Sigmoid colon (tissue), 7 donors: Measurements from ENCODE around the gene CCT2. TPM values are rescaled to one million over a fixed set of nuclear protein-coding genes. Genes with fewer than 3 reads are reported as not detected.

Source experiments
- DNase-seq: peaks from one replicate; pipeline ENCODE4 v3.0.0-alpha.2; 2019
- H3K27ac ChIP-seq, 4 donors: fragments of 200-600 bp; sonication (generic); one replicate each; pipeline ENCODE4 v1.5.1; 2016 to 2019; ENCODE audit warnings: mild to moderate bottlenecking in 1 of 4
- H3K27me3 ChIP-seq, 3 donors: fragments of 200-600 bp; sonication (generic); one replicate each; pipeline ENCODE4 v1.5.1; 2019; ENCODE audit warnings: mild to moderate bottlenecking in 1 of 3
- H3K36me3 ChIP-seq, 4 donors: fragments of 200-600 bp; sonication (generic); one replicate each; pipeline ENCODE4 v1.5.1; 2016 to 2019
- H3K4me1 ChIP-seq, 4 donors: fragments of 200-600 bp; sonication (generic); one replicate each; pipeline ENCODE4 v1.5.1; 2017 to 2019
- H3K4me3 ChIP-seq, 4 donors: fragments of 200-600 bp; sonication (generic); one replicate each; pipeline ENCODE4 v1.5.1; 2017 to 2019; ENCODE audit warnings: mild to moderate bottlenecking in 2 of 4, moderate library complexity in 1 of 4
- H3K9me3 ChIP-seq, 4 donors: fragments of 200-600 bp in 3 of 4; sonication (generic) in 3 of 4; one replicate each; pipeline versions ENCODE4 v1.5.1 to v1.6.1; 2013 to 2019
- EP300 ChIP-seq, 4 donors: sonication (generic); formaldehyde crosslinking; IDR thresholded peaks; one replicate each; pipeline ENCODE4 v1.6.1; 2017; ENCODE audit warnings: antibody characterized with exemption in 4 of 4
- POLR2A ChIP-seq, 2 donors: fragments of 450-650 bp; IDR thresholded peaks; one replicate each; pipeline ENCODE4 v1.6.1; 2016; ENCODE audit warnings: antibody characterized with exemption in 2 of 2, mild to moderate bottlenecking in 2 of 2, moderate library complexity in 2 of 2
- POLR2AphosphoS5 ChIP-seq, 4 donors: sonication (generic); formaldehyde crosslinking; IDR thresholded peaks; one replicate each; pipeline ENCODE4 v1.6.1; 2017; ENCODE audit warnings: antibody characterized with exemption in 4 of 4
- WGBS, 2 donors: extraction: QIAGEN DNeasy Blood & Tissue Kit; methylation state at CpG; one replicate each; pipeline ENCODE4 v1.1.7; 2013; 5-methylcytosine and 5-hydroxymethylcytosine counted together
- intact Hi-C: fragments of 100-400 bp; cut with DNase I; formaldehyde crosslinking; loops from one replicate; pipeline ENCODE4 v1.15.1; 2023
- polyA plus RNA-seq, 3 donors: library from polyadenylated mRNA; stranded (reverse); fragments of 200-250 nt; gene quantifications; one replicate each; pipeline ENCODE4 v1.2.3, GENCODE V29; 2013
- total RNA-seq, 4 donors: library from RNA; depleted of rRNA; stranded (reverse); fragments of >200 nt; gene quantifications; one replicate each; pipeline ENCODE4 v1.1.0, GENCODE V29; 2016
- TF ChIP-seq, protein P1 (sequence below), 4 experiments: fragments of 450-650 bp in 3 of 4; fragments of 200-600 bp in 1 of 4; IDR thresholded peaks; one replicate each; pipeline ENCODE4 v1.5.1; 2016 to 2019; ENCODE audit warnings: antibody characterized with exemption in 4 of 4, mild to moderate bottlenecking in 3 of 4, moderate library complexity in 2 of 4
- donor health status: healthy with polysubstance abuse.
- donor health status: Bipolar disorder and iron deficiency.
- donor health status: healthy.

CCT2 gene
- total and polyA plus RNA-seq, 7 donors = 79.9 to 126 (median 120) TPM

- H3K27me3 ChIP-seq = no peaks in the 10 kb centered on the region
- no peak for TF ChIP-seq POLR2AphosphoS5 (IDR thresholded peaks at IDR 0.05)
- TF ChIP-seq EP300 (IDR thresholded peaks at IDR 0.05) = no peak
- no peak for TF ChIP-seq POLR2A (IDR thresholded peaks at IDR 0.05)
- TF ChIP-seq, protein P1, sequence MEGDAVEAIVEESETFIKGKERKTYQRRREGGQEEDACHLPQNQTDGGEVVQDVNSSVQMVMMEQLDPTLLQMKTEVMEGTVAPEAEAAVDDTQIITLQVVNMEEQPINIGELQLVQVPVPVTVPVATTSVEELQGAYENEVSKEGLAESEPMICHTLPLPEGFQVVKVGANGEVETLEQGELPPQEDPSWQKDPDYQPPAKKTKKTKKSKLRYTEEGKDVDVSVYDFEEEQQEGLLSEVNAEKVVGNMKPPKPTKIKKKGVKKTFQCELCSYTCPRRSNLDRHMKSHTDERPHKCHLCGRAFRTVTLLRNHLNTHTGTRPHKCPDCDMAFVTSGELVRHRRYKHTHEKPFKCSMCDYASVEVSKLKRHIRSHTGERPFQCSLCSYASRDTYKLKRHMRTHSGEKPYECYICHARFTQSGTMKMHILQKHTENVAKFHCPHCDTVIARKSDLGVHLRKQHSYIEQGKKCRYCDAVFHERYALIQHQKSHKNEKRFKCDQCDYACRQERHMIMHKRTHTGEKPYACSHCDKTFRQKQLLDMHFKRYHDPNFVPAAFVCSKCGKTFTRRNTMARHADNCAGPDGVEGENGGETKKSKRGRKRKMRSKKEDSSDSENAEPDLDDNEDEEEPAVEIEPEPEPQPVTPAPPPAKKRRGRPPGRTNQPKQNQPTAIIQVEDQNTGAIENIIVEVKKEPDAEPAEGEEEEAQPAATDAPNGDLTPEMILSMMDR (IDR thresholded peaks at IDR 0.05) = no peak
- peaks cover 0 to 22% (median 10%) of the 10 kb centered on the region in 4 donors for H3K36me3 ChIP-seq
- WGBS, 2 donors = 39 to 66% methylated on average over 4 of the region's 4 CpGs
- H3K9me3 ChIP-seq = no peaks in the 10 kb centered on the region
- H3K4me1 ChIP-seq = no peaks in the 10 kb centered on the region
- DNase-seq = no peak
- H3K4me3 ChIP-seq = no peak overlapping the region
- intact Hi-C loops = no loop called here
- no peak overlapping the region for H3K27ac ChIP-seq
Observed at GRCh38 chr12:69579029-69579428, 6.2 kb upstream of the CCT2 start.

GRCh38 chr12:69580074-69580473 lies 5.2 kb upstream of the CCT2 start:
- 97 to 100% methylated on average over 1 of the region's 1 CpG for WGBS, 2 donors
- TF ChIP-seq POLR2AphosphoS5 (IDR thresholded peaks at IDR 0.05) (no peak), EP300 (IDR thresholded peaks at IDR 0.05) (no peak), POLR2A (IDR thresholded peaks at IDR 0.05) (no peak)
- TF ChIP-seq, protein P1 (IDR thresholded peaks at IDR 0.05) = no peak
- Histone ChIP-seq H3K4me3 (no peak overlapping the region), H3K9me3 (no peaks in the 10 kb centered on the region), H3K27me3 (no peaks in the 10 kb centered on the region), H3K4me1 (no peaks in the 10 kb centered on the region), H3K27ac (no peak overlapping the region), H3K36me3 (peaks cover 0 to 12% (median 2%) of the 10 kb centered on the region in 4 donors)
- intact Hi-C loops = loop anchor here (10.0 kb wide), 1 partner anchor 335 kb away; no protein-coding TSS in a partner anchor
- DNase-seq = no peak

DNA sequence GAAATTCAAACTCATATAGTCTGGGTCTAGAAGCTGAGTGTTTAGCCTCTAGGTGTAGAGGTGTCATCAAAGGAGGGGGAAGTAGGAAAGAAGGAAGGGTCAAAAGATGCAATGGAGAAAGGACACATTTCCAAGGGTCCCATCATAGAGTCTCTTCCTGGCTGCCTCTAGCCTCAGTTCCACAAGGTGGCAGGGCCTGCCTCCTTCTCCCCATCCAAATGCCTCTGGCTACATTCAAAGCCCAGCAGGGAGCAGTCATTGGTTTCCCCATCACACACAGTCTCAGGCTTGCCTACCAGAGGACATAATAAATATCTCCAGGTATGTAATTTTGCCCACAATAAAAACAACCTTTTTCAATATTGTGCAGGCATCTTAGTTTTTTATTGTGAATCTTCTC lies 2.1 kb upstream of the CCT2 start:
- intact Hi-C loops = loop anchor here (10.0 kb wide), 1 partner anchor 338 kb away; no protein-coding TSS in a partner anchor
- peaks cover 5 to 16% (median 8%) of the 10 kb centered on the region in 4 donors for H3K36me3 ChIP-seq
- no peak overlapping the region for H3K27ac ChIP-seq

DNA sequence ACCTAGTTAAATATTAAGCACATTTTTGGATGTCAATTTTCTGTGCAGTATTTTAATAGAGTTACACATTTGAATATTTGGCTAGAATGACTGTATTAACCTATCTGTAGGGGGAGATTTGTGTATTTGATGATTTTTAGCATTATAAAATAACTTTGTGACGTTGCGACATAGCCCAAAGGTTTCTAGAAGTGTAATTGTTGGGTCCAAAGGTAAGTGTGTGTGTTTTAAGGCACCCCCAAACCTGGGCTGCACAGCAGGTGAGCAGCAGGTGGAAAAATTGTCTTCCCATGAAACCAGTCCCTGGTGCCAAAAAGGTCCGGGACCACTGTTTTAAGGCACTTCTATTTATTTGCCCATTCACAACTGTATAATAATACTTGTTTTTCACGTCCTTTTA lies 3.3 kb downstream of the CCT2 start:
- Histone ChIP-seq H3K36me3 (peaks cover 21 to 69% (median 52%) of the 10 kb centered on the region in 4 donors), H3K9me3 (no peaks in the 10 kb centered on the region), H3K4me1 (peaks cover 0 to 12% (median 10%) of the 10 kb centered on the region in 4 donors), H3K4me3 (no peak overlapping the region), H3K27me3 (no peaks in the 10 kb centered on the region), H3K27ac (no peak overlapping the region)
- TF ChIP-seq POLR2AphosphoS5 (IDR thresholded peaks at IDR 0.05) = no peak
- TF ChIP-seq, protein P1 (IDR thresholded peaks at IDR 0.05) = no peak
- WGBS, 2 donors = 81 to 93% methylated on average over 4 of the region's 4 CpGs
- no peak for DNase-seq
- intact Hi-C loops = loop anchor here (5.0 to 10.0 kb wide), 3 partner anchors 116 to 344 kb away; partner anchors contain the start of genes FRS2 and YEATS4

More for the DNA sequence above, 2.1 kb upstream of the CCT2 start:
- DNase-seq = no peak
- Histone ChIP-seq H3K27me3 (no peaks in the 10 kb centered on the region), H3K9me3 (no peaks in the 10 kb centered on the region), H3K4me3 (no peak overlapping the region), H3K4me1 (peaks cover 0 to 12% (median 10%) of the 10 kb centered on the region in 4 donors)
- TF ChIP-seq POLR2A (IDR thresholded peaks at IDR 0.05) (no peak), EP300 (IDR thresholded peaks at IDR 0.05) (no peak), POLR2AphosphoS5 (IDR thresholded peaks at IDR 0.05) (no peak)
- TF ChIP-seq, protein P1 (IDR thresholded peaks at IDR 0.05) = no peak

GRCh38 chr12:69589082-69589481 lies 3.8 kb downstream of the CCT2 start:
- intact Hi-C loops = loop anchor here (5.0 to 10.0 kb wide), 3 partner anchors 117 to 344 kb away; partner anchors contain the start of genes FRS2 and YEATS4
- H3K27ac ChIP-seq = no peak overlapping the region
- DNase-seq = no peak
- H3K4me3 ChIP-seq = no peak overlapping the region
- peaks cover 26 to 75% (median 58%) of the 10 kb centered on the region in 4 donors for H3K36me3 ChIP-seq
- TF ChIP-seq POLR2AphosphoS5 (IDR thresholded peaks at IDR 0.05) (no peak), POLR2A (IDR thresholded peaks at IDR 0.05) (no peak), EP300 (IDR thresholded peaks at IDR 0.05) (no peak)
- TF ChIP-seq, protein P1 (IDR thresholded peaks at IDR 0.05) = no peak
- no peaks in the 10 kb centered on the region for H3K27me3 ChIP-seq
- WGBS, 2 donors = 89 to 97% methylated on average over 2 of the region's 2 CpGs
- peaks cover 0 to 12% (median 10%) of the 10 kb centered on the region in 4 donors for H3K4me1 ChIP-seq
- H3K9me3 ChIP-seq = no peaks in the 10 kb centered on the region
